Left lobe of liver (tissue), 2 donors: ENCODE results near the gene PPP3CA. TPM values are rescaled to one million over a fixed set of nuclear protein-coding genes. Genes with fewer than 3 reads are reported as not detected.
A peak's percentile ranks its signal among the peaks of the same experiment; 100 is the strongest.

Experiments
- ATAC-seq: fragments of 200-7000 bp; cut with Tn5 transposase; one replicate; pipeline ENCODE4 v1.9.1; 2020; ENCODE audit warnings: mild to moderate bottlenecking, moderate library complexity
- DNase-seq: peaks from one replicate; pipeline ENCODE4 v3.0.0-alpha.2; 2020; ENCODE audit warnings: low spot score
- total RNA-seq: library from RNA; stranded (reverse); gene quantifications from one replicate; pipeline ENCODE4 v1.2.1, GENCODE V29; 2021
- donor health status: DM: no; HTN: no; CAD: no; lungs with moderate emphysema.
- donor health status: DM: no; HTN: yes; CAD: no.

Gene PPP3CA
- total RNA-seq, 1 donor from 2014 or later: 11.1 TPM

DNA sequence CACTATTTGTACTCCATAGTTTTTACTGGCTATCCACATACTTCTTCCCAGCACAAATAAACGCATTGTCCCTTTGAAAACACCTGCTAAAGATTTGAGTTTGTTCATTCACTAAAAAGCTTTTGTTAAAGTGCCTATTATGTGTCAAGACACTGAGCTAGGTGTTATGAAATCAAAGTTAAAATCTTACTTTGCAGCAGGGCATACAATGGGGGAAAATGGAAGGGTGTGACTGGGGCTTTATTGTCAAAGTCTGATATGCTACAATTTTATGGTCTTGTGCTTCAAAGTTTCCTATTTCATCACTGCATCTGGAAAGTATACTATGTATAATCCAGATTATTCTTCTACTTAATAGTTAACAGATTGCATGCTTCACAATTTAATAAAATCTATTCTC is 128.4 kb downstream of the PPP3CA start:
- ATAC-seq (no peak), DNase-seq (no peak)

DNA sequence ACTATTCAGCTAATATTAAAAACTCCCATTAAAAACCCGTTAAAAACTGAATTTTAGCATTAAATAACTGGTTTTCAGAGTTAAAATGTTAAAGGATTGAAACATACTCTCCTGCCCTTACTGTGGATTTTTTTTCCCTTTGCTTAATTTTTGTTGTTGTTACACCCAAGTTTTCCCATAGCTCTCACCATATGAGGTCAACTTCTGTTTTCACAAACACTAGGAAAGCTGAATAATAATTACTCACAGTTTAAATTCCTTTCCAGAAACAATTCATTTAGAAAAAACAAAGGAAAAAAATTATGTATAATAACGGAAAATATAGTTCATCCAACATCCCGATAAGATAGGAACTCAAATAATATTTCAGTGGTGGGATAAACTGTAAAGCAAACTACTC is 129.0 kb downstream of the PPP3CA start:
- ATAC-seq (no peak), DNase-seq (no peak)

DNA sequence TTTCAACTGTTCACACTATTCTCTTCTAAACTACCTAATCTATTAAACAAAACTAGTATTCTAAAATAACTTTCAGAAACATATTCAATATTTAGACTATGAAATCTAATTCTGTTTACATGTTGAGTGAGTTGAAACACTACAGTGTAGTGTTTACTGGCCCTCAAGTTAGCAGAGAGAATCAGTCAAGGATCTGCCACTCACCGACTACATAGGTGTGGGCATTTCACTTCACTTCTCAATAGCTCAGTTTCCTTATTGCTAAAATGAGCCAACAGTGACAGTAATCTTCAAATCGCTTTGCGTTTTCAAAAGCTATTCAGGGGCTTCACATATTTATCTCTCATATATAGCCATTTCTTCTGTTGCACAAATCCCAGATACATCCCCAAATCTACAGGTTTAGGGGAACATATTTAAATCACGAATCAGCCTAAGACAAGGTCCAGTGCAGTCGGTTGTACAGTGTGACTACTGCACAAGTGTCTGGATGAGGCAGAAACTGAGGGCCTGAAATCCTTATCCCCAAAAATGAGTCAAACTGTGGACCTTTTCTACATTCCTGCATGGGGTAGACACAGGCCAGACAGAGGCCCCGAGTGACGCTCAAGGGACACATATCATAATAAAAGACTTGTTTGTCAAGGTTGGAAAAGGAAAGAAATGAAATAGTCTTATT is 129.8 kb downstream of the PPP3CA start:
- DNase-seq (no peak), ATAC-seq (no peak)

GRCh38 chr4:101211146-101211553 is 136.2 kb downstream of the PPP3CA start:
- no peak for ATAC-seq
- DNase-seq: no peak

- ATAC-seq (no peak), DNase-seq (no peak)
Observed at GRCh38 chr4:101210331-101210730, 137.0 kb downstream of the PPP3CA start.

DNA sequence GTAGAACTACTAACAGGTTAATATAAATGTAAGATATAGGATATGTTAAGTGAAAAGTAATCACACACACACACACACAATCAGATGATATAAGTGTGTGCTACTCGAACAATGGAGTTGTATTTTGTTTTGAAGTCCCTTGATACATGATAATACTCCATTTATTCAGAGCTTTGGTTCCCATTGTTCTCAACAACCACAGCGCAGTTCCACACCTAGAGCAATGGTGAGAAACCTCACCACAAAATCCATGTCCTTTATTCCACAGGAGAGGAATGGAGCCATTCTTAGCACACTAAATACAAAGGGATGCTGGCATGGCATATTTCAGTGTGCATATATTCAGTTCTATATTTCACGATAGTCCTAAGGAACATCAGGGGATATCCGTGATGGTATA is 139.2 kb downstream of the PPP3CA start:
- DNase-seq: no peak

GRCh38 chr4:101205916-101206315 is 141.4 kb downstream of the PPP3CA start:
- DNase-seq: no peak

More for the DNA sequence above, 139.2 kb downstream of the PPP3CA start:
- ATAC-seq: no peak

GRCh38 chr4:101201421-101201820 is 145.9 kb downstream of the PPP3CA start:
- DNase-seq (no peak), ATAC-seq (no peak)

More at GRCh38 chr4:101205916-101206315, 141.4 kb downstream of the PPP3CA start:
- ATAC-seq: no peak

DNA sequence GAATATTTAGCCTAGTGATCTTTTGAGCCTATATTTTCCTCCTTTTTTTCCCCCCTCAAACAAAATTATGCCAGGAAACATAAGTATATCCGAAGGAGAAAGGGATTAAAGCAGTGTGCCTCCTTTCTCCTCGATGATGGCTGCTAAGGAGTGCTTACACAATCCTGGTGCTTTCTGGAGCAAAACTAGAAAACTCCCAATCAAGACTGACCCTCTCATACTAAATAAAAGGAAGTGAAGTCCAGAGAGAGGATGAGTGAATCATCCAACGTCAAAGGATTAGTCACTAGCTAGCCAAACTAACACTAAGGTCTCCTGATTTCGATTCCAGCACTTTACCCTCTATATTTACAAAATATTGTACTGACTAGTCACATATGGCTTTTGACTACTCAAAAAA is 146.8 kb downstream of the PPP3CA start:
- ATAC-seq (no peak), DNase-seq (no peak)

- ATAC-seq (peak; percentile 65), DNase-seq (no peak)
Observed at GRCh38 chr4:101199507-101200285, 147.6 kb downstream of the PPP3CA start.

DNA sequence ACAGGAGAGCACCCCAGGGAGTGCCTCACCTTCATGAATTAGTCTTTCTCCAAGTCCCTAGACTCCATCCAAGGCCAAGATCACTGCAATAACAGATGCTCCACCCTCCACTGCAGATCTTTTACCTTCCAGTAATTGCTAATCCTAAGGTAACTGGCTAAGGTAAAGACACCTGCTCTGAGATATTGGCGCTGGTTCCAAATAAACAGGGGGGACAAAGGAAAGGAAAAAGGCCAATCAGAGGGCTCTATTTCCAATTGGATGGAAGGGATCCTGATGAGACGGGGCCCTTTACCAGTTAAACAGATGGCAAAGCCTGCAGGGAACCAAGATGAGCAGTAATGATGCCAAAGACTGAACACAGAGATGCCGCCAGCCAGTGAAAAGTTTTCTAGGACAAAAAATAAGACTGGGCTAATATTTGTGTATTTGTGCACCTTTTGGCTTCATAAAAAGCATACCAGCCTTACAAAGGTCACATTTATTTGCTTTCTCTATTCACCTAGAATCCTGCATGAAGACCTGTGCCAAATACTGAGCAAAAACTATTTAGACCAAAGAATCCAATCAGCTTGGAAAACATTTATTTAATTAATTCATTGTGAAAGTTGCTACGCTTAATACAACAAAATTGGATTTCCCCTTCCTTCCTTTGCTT is 148.5 kb downstream of the PPP3CA start:
- no peak for DNase-seq
- ATAC-seq: peak; percentile 87

DNA sequence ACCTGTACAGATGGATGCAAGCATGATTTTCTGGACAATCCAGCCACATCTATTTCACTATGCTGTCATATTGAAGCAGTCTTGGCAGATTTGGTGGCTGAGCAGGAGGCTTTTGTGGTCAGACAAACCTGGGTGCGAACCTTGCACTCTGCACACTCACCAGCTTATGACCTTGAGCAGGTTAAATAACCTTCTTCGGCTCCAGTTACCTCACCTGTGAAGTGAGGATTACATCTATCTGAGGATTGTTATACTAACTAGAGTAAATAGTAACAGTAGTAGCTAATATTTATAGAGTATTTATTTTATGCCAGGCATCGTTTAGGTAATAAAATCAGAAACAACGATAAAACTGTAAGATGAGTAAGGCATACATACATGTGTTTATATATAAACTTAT is 150.0 kb downstream of the PPP3CA start:
- peak; percentile 16 for ATAC-seq
- DNase-seq: no peak

DNA sequence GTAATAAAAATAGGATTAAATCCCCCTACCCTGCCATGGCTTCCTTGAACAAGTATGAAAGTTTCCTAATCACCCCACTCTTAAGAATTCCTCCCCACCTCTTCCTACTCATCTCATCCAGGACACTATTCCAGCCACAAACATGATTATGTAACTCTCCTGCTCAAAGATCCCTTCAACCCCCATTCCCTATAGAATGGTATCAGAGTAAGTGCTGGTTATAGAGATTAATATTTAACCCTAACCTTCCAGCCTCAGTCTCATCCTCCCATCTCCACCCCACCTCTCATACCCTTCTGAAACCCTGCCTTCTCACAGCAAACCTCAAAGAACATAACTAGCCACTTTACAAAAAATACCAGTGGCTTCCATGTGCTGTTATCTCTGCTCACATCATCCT is 155.1 kb downstream of the PPP3CA start:
- ATAC-seq (no peak), DNase-seq (no peak)

- ATAC-seq (peak; percentile 97), DNase-seq (peak; percentile 88)
Observed at GRCh38 chr4:101191302-101192098, 155.8 kb downstream of the PPP3CA start.

DNA sequence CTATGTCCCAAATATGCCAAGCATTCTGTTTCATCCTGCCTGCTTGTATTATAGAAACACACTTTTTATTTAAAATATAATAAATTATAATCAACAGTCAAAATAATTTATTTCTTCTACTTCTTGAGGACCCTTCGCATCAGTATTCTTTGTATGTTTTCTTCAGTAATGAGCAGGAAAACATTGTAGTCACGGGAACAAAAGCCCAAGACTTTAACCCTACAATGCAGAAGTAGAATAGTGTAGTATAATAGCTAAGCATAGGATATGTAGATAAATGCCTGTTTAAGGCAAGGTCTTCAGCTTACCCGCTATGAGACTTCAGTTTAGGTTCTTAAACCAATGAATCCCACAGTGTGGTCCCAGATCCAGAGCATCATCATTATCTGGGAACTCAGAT is 156.6 kb downstream of the PPP3CA start:
- ATAC-seq: no peak

GRCh38 chr4:101188906-101189305 is 158.4 kb downstream of the PPP3CA start:
- DNase-seq (no peak), ATAC-seq (peak; percentile 21)

More for the DNA sequence above, 156.6 kb downstream of the PPP3CA start:
- DNase-seq: no peak

DNA sequence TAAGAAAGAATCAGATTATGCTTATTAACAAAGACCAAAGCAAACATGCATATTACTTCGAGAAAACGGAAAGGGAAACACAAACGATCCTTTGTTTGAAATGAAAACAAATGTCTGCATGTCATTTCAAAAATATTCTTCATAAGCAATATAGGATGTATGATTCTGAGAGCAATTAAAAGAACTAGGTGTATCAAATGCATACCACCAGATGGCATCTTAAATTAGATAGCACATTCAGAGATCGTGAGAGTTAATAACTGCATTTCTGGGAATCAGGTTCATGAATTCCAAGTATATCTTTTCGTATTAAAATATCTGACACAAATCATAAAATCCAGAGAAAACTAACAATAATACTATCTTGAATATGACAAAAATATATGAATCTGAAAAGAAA is 159.5 kb downstream of the PPP3CA start:
- DNase-seq (no peak), ATAC-seq (no peak)

DNA sequence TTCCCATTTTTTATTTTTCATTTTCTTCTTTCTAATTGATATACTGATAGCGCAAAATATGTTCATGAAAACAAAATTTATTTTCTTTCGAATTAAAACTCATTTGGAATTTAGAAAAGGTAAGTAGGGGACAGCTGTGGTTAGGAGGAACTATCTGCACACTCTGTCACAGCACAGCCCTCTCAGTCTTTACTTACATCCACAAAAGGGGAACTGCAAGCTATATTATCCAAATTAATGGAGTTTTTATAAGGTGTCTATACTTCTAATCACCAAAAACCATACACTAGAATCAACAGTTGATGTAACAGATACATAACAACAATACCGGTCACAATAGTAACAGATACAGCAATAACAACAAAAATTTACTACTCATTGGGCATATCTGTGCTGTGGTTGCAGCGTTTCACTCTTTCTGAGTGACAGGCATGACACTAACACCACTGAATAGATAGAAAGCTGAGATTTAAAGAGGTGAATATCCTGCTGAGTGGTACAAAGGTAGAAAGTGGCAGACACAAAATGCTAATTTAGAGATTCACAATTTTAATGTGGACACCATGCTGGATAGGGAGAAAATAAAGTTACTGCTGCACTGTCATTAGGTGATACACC is 160.7 kb downstream of the PPP3CA start:
- ATAC-seq: no peak

DNA sequence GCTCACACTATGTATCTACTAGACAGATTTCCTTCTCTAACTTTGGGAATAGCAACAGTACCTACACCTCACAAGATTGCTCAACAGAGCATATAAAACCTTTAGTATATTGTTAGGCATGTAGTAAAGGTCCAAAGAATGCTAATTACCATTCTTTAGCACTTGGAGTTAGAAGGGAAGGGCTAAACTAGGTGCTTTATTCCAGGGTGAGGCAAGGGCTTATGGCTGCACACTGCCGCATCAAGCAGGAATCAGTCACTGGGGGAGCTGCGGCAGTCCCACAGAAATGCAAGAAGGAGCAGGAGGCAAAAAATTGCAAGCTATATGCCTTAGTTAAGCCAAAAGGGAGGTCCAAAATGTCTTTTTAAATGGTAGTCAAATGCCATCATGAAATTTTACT is 162.7 kb downstream of the PPP3CA start:
- ATAC-seq (no peak), DNase-seq (no peak)

More for the DNA sequence above, 160.7 kb downstream of the PPP3CA start:
- no peak for DNase-seq

- ATAC-seq (no peak), DNase-seq (no peak)
Observed at GRCh38 chr4:101183666-101184373, 163.5 kb downstream of the PPP3CA start.
